Measurements from ENCODE around the gene GULP1.
"Not testable (repeated sequence)": the region's sequence is repeated elsewhere in the genome, so short reads cannot be mapped to it uniquely, and the experiment has no call there.

GULP1 gene

DNA sequence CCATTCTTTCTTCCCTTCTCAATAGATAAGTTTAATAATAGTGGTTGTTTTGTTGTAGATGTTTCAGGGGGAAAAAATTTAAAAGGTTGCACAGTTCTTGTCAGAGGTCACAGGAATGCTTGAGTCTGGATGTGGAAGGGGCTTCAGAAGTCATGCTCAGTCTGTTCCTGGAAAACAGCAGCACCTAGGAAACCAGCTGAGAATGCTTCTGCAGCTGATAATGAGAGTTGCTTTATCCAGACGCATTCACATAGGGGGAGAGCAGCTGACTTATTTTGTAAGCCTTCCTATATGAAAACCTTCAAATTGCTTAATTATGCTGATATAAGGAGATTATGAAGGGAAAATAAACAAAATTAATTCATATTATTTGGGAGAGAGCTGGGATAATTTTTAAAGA lies 235.5 kb downstream of the GULP1 start:
- H3K4me3 ChIP-seq (ENCODE audit: low read depth, low read length), result no peak overlapping the region
- in situ Hi-C loops (cut with HindIII; ENCODE audit: low sequenced_read_pairs), result no loop called here
- no peak for DNase-seq (ENCODE audit: low read depth)
- TF ChIP-seq CTCF (IDR thresholded peaks at IDR 0.05; ENCODE audit: low read depth, low read length, missing control alignments), result no peak

DNA sequence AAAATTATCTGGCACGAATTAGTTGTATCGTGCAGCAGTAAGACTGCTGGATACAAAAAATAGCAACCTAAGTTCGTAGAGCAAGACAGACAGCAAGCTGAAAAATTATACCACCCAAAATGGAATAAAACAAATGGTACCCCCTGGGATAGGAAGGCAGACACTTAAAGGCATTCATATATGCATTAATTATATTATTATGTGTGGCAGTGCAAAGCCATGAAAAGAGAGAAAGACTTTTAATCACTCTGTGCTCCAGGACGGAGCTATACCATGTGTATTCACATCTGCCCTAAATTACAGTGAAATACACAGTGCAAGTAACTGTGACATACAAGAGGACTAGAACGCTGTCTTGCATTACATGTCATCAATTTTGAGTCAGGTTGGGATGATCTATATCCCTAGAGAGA lies 235.9 kb downstream of the GULP1 start:
- no peak for DNase-seq (ENCODE audit: low read depth)
- no peak overlapping the region for H3K4me3 ChIP-seq (ENCODE audit: low read depth, low read length)
- no peak for TF ChIP-seq CTCF (IDR thresholded peaks at IDR 0.05; ENCODE audit: low read depth, low read length, missing control alignments)
- in situ Hi-C loops (cut with HindIII; ENCODE audit: low sequenced_read_pairs), result no loop called here

DNA sequence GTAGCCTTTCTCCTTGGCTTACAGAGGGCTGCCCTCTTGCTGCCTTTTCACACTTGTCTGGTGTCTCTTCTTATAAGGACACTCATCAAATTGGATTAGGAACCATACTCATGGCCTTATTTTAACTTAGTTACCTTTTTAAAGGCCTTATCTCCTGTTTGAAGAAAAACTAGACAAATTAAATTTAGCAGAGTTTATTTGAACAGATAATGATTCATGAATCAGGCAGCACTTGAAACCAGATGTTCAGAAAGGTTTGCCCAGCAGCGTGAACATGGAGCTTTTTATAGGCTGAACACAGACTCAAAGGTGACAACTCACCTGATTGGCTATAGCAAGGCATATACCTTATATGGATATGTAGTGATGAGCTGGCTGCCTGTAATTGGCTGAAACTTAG lies 238.0 kb downstream of the GULP1 start:
- in situ Hi-C loops (cut with HindIII; ENCODE audit: low sequenced_read_pairs), result no loop called here
- no peak for TF ChIP-seq CTCF (IDR thresholded peaks at IDR 0.05; ENCODE audit: low read depth, low read length, missing control alignments)
- no peak overlapping the region for H3K4me3 ChIP-seq (ENCODE audit: low read depth, low read length)
- no peak for DNase-seq (ENCODE audit: low read depth)

GRCh38 chr2:188534875-188535274 lies 243.2 kb downstream of the GULP1 start:
- DNase-seq (ENCODE audit: low read depth), result no peak
- H3K4me3 ChIP-seq (ENCODE audit: low read depth, low read length), result no peak overlapping the region
- no peak for TF ChIP-seq CTCF (IDR thresholded peaks at IDR 0.05; ENCODE audit: low read depth, low read length, missing control alignments)
- in situ Hi-C loops (cut with HindIII; ENCODE audit: low sequenced_read_pairs), result no loop called here

GRCh38 chr2:188551671-188552070 lies 260.0 kb downstream of the GULP1 start:
- H3K4me3 ChIP-seq (ENCODE audit: low read depth, low read length), result no peak overlapping the region
- no peak for TF ChIP-seq CTCF (IDR thresholded peaks at IDR 0.05; ENCODE audit: low read depth, low read length, missing control alignments)
- in situ Hi-C loops (cut with HindIII; ENCODE audit: low sequenced_read_pairs), result no loop called here
- DNase-seq (ENCODE audit: low read depth), result no peak

DNA sequence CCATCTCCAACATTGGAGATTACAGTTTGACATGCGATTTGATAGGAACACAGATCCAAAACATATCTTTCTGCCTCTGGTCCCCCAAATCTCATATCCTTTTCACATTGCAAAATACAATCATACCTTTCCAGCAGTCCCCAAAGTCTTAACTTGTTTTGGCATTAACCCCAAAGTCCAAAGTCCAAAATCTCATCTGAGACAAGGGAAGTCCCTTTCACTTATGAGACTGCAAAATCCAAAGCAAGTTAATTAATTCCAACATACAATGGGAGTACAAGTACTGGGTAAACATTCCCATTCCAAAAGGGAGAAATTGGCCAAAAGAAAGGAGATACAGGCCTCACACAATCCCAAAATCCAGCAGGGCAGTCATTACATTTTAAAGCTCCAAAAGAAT lies 265.4 kb downstream of the GULP1 start:
- in situ Hi-C loops (cut with HindIII; ENCODE audit: low sequenced_read_pairs), result no loop called here
- TF ChIP-seq CTCF (IDR thresholded peaks at IDR 0.05; ENCODE audit: low read depth, low read length, missing control alignments), result no peak
- no peak for DNase-seq (ENCODE audit: low read depth)
- no peak overlapping the region for H3K4me3 ChIP-seq (ENCODE audit: low read depth, low read length)

- in situ Hi-C loops (cut with HindIII; ENCODE audit: low sequenced_read_pairs); H3K4me3 ChIP-seq (ENCODE audit: low read depth, low read length); DNase-seq (ENCODE audit: low read depth): not testable (repeated sequence)
Observed at GRCh38 chr2:188559455-188559854, 267.8 kb downstream of the GULP1 start.

Measured in astrocyte of the cerebellum (primary cell).